DND-41 (cell line): ENCODE results near the gene HOMER3.

Experiments used
- ATAC-seq: fragments of 200-7000 bp; cut with Tn5 transposase; 3 replicates; pipeline ENCODE4 v1.9.1; 2021; ENCODE audit warnings: low read depth; ENCODE audit not compliant: insufficient read depth
- DNase-seq: peaks from one replicate; pipeline ENCODE4 v3.0.0-alpha.2; 2020
- H2AFZ ChIP-seq: 2 replicates; pipeline ENCODE4 v1.6.0; 2012; ENCODE audit warnings: low read depth, low read length
- H3K27ac ChIP-seq: 2 replicates; pipeline ENCODE4 v1.5.1; 2012; ENCODE audit warnings: low read length, inconsistent platforms
- H3K27me3 ChIP-seq: fragments of 200-600 bp; sonication (generic); 2 replicates; pipeline ENCODE4 v1.6.0; 2012; ENCODE audit warnings: low read length, mild to moderate bottlenecking, inconsistent platforms; ENCODE audit not compliant: insufficient read depth, poor library complexity
- H3K36me3 ChIP-seq: 2 replicates; pipeline ENCODE4 v1.5.1; 2012; ENCODE audit warnings: low read length, inconsistent platforms; ENCODE audit not compliant: insufficient read depth
- H3K4me1 ChIP-seq: 2 replicates; pipeline ENCODE4 v1.5.1; 2012; ENCODE audit warnings: mild to moderate bottlenecking, low read length; ENCODE audit not compliant: insufficient read depth
- H3K4me2 ChIP-seq: 2 replicates; pipeline ENCODE4 v1.6.0; 2012; ENCODE audit warnings: mild to moderate bottlenecking, moderate library complexity, low read length, inconsistent platforms; ENCODE audit not compliant: insufficient read depth
- H3K4me3 ChIP-seq, 2 experiments: fragments of 200-600 bp in 1 of 2; shearing (Covaris generic) in 1 of 2; 2 replicates each; pipeline ENCODE4 v1.5.1; 2012 to 2016; ENCODE audit warnings: inconsistent platforms in 2 of 2, low read length in 2 of 2, mild to moderate bottlenecking in 2 of 2, low read depth in 1 of 2, moderate library complexity in 1 of 2
- H3K79me2 ChIP-seq: 2 replicates; pipeline ENCODE4 v1.6.0; 2012; ENCODE audit warnings: low read length, inconsistent platforms; ENCODE audit not compliant: insufficient read depth
- H3K9ac ChIP-seq: 2 replicates; pipeline ENCODE4 v1.6.0; 2012; ENCODE audit warnings: low read depth, mild to moderate bottlenecking, inconsistent platforms, low read length, moderate library complexity
- H3K9me3 ChIP-seq: 2 replicates; pipeline ENCODE4 v1.5.1; 2012; ENCODE audit warnings: low read length, moderate library complexity, mild to moderate bottlenecking, inconsistent platforms; ENCODE audit not compliant: insufficient read depth, severe bottlenecking
- H4K20me1 ChIP-seq: 2 replicates; pipeline ENCODE4 v1.6.0; 2012; ENCODE audit warnings: low read length; ENCODE audit not compliant: insufficient read depth
- EZH2 ChIP-seq: IDR thresholded peaks from 3 replicates; pipeline ENCODE4 v1.6.1; 2012; ENCODE audit warnings: borderline replicate concordance, low read depth, mild to moderate bottlenecking, moderate library complexity, low read length, inconsistent platforms; ENCODE audit not compliant: severe bottlenecking
- TF ChIP-seq, protein P1 (sequence below): IDR thresholded peaks from 2 replicates; pipeline ENCODE4 v1.5.1; 2012; ENCODE audit warnings: borderline replicate concordance, low read length, moderate library complexity, mild to moderate bottlenecking; ENCODE audit not compliant: poor library complexity, severe bottlenecking; ENCODE audit errors: extremely low read depth

HOMER3 gene

DNA sequence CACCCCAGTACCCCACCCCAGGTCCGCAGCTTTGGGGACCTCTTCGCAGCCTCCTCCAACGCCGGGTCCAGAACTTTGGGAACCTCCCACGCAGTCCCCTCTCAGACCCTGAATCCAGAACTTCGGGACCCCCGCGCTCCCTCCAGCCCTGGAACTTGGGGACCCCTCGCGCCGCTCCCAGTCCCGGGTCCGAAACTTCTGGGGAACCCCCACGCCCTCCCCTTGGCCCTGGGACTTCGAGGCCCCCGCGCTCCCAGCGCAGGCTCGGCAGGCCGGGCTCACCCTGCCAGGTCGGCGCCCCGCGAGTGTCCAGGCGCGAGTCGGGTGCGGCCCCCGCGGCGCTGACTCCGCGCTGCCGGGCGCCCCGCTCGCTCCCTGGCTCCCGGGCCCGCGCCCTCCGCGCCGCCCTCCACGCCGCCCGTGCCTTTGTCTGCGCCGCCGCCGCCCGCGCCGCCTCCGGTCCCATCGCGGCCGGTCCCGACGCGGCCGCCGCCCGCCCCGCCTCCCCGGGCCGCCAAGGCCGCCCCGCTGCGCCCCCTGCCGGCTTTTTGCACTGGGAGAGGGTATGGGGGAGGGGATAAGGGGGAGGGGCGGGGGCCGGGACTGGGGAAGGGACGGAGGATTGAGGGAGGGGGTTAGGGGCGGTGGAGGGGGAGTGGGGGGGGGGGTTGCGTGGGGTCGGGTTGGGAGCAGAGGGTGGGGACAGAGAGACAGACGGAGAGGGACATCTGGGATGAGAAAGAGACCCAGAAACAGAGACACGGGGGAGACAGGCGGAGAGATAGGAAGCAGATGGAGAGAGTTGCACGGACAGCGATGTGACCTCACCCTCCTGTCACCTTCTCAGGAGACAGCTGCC is at the start of gene HOMER3:
TSS of gene HOMER3 (minus strand) at position 449 of the 859 bp plus-strand sequence. CDS start 2,235 bp downstream, outside the sequence.
- no peaks in the 10 kb centered on the region for H3K9me3 ChIP-seq
- peak within 1 kb of the TSS; percentile 80 for H2AFZ ChIP-seq
- TF ChIP-seq, protein P1, sequence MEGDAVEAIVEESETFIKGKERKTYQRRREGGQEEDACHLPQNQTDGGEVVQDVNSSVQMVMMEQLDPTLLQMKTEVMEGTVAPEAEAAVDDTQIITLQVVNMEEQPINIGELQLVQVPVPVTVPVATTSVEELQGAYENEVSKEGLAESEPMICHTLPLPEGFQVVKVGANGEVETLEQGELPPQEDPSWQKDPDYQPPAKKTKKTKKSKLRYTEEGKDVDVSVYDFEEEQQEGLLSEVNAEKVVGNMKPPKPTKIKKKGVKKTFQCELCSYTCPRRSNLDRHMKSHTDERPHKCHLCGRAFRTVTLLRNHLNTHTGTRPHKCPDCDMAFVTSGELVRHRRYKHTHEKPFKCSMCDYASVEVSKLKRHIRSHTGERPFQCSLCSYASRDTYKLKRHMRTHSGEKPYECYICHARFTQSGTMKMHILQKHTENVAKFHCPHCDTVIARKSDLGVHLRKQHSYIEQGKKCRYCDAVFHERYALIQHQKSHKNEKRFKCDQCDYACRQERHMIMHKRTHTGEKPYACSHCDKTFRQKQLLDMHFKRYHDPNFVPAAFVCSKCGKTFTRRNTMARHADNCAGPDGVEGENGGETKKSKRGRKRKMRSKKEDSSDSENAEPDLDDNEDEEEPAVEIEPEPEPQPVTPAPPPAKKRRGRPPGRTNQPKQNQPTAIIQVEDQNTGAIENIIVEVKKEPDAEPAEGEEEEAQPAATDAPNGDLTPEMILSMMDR = peak; percentile 47
- TF ChIP-seq EZH2 = no peak
- H3K27me3 ChIP-seq = no peaks in the 10 kb centered on the region
- H3K4me2 ChIP-seq = peak within 1 kb of the TSS; percentile 92
- peak; percentile 78 for DNase-seq
- no peaks in the 10 kb centered on the region for H3K79me2 ChIP-seq
- H3K27ac ChIP-seq = no peak within 1 kb of the TSS; the same call in 1 of the 2 replicates
- H4K20me1 ChIP-seq = no peaks in the 10 kb centered on the region
- peak; percentile 91 for ATAC-seq
- no peaks in the 10 kb centered on the region for H3K36me3 ChIP-seq
- H3K4me3 ChIP-seq = peak within 1 kb of the TSS; percentile 36 to 67; a peak in 3 of 4 replicates
- H3K4me1 ChIP-seq = peaks cover 17% of the 10 kb centered on the region
- peak within 1 kb of the TSS; percentile 82 for H3K9ac ChIP-seq

DNA sequence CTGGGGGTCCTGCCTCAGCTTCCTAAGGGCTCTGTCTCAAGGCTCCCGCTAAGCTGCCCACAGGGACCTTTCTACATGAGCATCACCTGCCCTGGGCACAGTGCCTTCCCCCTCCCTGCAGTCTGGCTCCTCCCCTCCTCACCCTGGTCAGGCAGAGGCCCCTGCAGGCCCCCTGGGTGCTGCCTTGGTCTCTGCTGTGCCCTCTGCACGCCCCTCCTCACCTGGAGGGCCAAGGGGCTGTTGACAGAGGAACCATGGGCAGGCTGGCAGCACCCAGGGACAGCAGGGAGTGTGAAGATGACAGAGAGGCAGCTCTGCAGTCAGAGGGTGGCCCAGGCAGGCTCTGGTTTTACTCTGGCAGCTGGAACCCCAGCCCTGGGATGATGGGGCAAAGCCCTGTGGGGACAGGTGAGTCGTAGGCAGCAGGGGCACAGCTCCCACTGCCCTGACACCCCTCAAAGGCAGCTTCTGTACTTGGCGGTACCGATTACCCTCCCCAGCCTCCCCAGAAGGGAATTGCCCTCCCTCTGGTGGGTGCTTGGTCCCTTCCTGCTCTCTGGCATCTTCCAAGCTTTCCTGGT is 49.2 kb upstream of the HOMER3 start:
- Histone ChIP-seq H3K9ac (no peak overlapping the region), H3K9me3 (no peaks in the 10 kb centered on the region), H3K27ac (no peak overlapping the region), H4K20me1 (peaks cover 11% of the 10 kb centered on the region), H3K27me3 (no peaks in the 10 kb centered on the region), H2AFZ (no peak overlapping the region), H3K4me3 (no peak overlapping the region), H3K36me3 (peaks cover 38% of the 10 kb centered on the region), H3K79me2 (no peaks in the 10 kb centered on the region), H3K4me1 (no peaks in the 10 kb centered on the region), H3K4me2 (no peak overlapping the region)
- no peak for DNase-seq
- ATAC-seq = peak; percentile 42; the same call in 2 of the 3 replicates
- TF ChIP-seq EZH2 = no peak
- TF ChIP-seq, protein P1 = no peak

DNA sequence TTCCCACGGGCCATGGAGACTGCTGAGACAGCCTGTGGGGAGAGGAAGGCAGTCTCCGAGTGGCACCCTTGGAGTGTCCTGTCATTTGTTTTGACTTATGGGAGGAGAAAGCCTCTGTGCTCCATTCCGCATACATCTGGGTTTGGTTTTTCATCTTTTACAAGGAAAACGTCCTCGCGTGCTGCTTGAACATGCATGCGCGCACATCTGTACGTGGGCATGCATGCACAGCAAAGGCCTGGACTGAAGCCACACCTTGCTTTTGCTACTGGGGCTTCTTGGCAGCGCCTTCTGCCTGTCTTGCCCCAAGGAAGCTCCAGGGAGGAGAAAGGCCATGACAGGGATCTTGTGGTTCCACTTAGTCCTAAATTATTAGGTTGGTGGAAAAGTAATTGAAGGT is 48.3 kb upstream of the HOMER3 start:
- H3K9ac ChIP-seq = no peak overlapping the region
- H3K36me3 ChIP-seq = peaks cover 29% of the 10 kb centered on the region
- TF ChIP-seq, protein P1 = no peak
- no peak for TF ChIP-seq EZH2
- H2AFZ ChIP-seq = no peak overlapping the region
- no peak overlapping the region for H3K4me3 ChIP-seq
- peaks cover 11% of the 10 kb centered on the region for H4K20me1 ChIP-seq
- no peak for DNase-seq
- no peak overlapping the region for H3K4me2 ChIP-seq
- H3K9me3 ChIP-seq = no peaks in the 10 kb centered on the region
- H3K27me3 ChIP-seq = no peaks in the 10 kb centered on the region
- H3K27ac ChIP-seq = no peak overlapping the region
- H3K4me1 ChIP-seq = no peaks in the 10 kb centered on the region
- H3K79me2 ChIP-seq = no peaks in the 10 kb centered on the region
- ATAC-seq = no peak
